GM23338 (cell line): ENCODE data around the gene KLHDC7B. TPM values are rescaled to one million over a fixed set of nuclear protein-coding genes. Genes with fewer than 3 reads are reported as not detected.

Experiments
- ATAC-seq: fragments of 200-7000 bp; cut with Tn5 transposase; 3 replicates; pipeline ENCODE4 v1.9.1; 2020
- DNase-seq: peaks from one replicate; pipeline ENCODE4 v3.0.0-alpha.2; 2015; ENCODE audit warnings: low spot score
- H2AFZ ChIP-seq: fragments of 200-600 bp; sonication (generic); 2 replicates; pipeline ENCODE4 v1.8.0; 2016; ENCODE audit warnings: antibody characterized with exemption, mild to moderate bottlenecking, moderate library complexity
- H3F3A ChIP-seq: fragments of 200-600 bp; sonication (generic); replicated peaks from 2 replicates; pipeline ENCODE4 v1.8.0; 2017; ENCODE audit warnings: antibody characterized with exemption, mixed run types, low read depth
- H3K27ac ChIP-seq: fragments of 200-600 bp; sonication (generic); 2 replicates; pipeline ENCODE4 v1.6.1; 2016; ENCODE audit warnings: low read depth
- H3K27me3 ChIP-seq: fragments of 200-600 bp; sonication (generic); 2 replicates; pipeline ENCODE4 v1.8.0; 2016; ENCODE audit warnings: mild to moderate bottlenecking, mixed run types, moderate library complexity; ENCODE audit not compliant: insufficient read depth
- H3K36me3 ChIP-seq: fragments of 200-600 bp; sonication (generic); 2 replicates; pipeline ENCODE4 v1.8.0; 2016; ENCODE audit warnings: mild to moderate bottlenecking; ENCODE audit not compliant: insufficient read depth
- H3K4me1 ChIP-seq: fragments of 200-600 bp; sonication (generic); 2 replicates; pipeline ENCODE4 v1.8.0; 2016; ENCODE audit warnings: mild to moderate bottlenecking, moderate library complexity; ENCODE audit not compliant: insufficient read depth
- H3K4me2 ChIP-seq: fragments of 200-600 bp; sonication (generic); 2 replicates; pipeline ENCODE4 v1.7.1; 2017; ENCODE audit warnings: mixed run types
- H3K4me3 ChIP-seq: fragments of 200-600 bp; sonication (generic); 2 replicates; pipeline ENCODE4 v1.6.1; 2016; ENCODE audit warnings: mixed run types
- H3K79me2 ChIP-seq: fragments of 200-600 bp; sonication (generic); replicated peaks from 2 replicates; pipeline ENCODE4 v1.8.0; 2017; ENCODE audit warnings: mild to moderate bottlenecking; ENCODE audit not compliant: insufficient read depth
- H3K9me2 ChIP-seq: fragments of 200-600 bp; sonication (generic); 2 replicates; pipeline ENCODE4 v1.8.0; 2017; ENCODE audit not compliant: insufficient read depth
- H4K20me1 ChIP-seq: fragments of 200-600 bp; sonication (generic); replicated peaks from 2 replicates; pipeline ENCODE4 v1.8.0; 2017; ENCODE audit warnings: mild to moderate bottlenecking; ENCODE audit not compliant: insufficient read depth
- H3K27ac Mint-ChIP-seq: 2 replicates; pipeline ENCODE4 v1.8.0; 2020; ENCODE audit warnings: inconsistent platforms, mild to moderate bottlenecking, moderate library complexity, mixed read lengths
- H3K27me3 Mint-ChIP-seq: 3 replicates; pipeline ENCODE4 v1.8.0; 2022; ENCODE audit warnings: low read depth, mild to moderate bottlenecking, moderate library complexity, mixed read lengths, inconsistent platforms; ENCODE audit not compliant: insufficient read depth, poor library complexity
- H3K36me3 Mint-ChIP-seq: 3 replicates; pipeline ENCODE4 v1.8.0; 2021; ENCODE audit warnings: low read depth, mild to moderate bottlenecking, inconsistent platforms, moderate library complexity, mixed read lengths
- H3K4me1 Mint-ChIP-seq: 3 replicates; pipeline ENCODE4 v1.8.0; 2020; ENCODE audit warnings: mild to moderate bottlenecking, inconsistent platforms, mixed read lengths
- H3K4me3 Mint-ChIP-seq: 3 replicates; pipeline ENCODE4 v1.8.0; 2021; ENCODE audit warnings: moderate library complexity, mild to moderate bottlenecking, inconsistent platforms, mixed read lengths
- H3K9me3 Mint-ChIP-seq: 3 replicates; pipeline ENCODE4 v1.8.0; 2020; ENCODE audit warnings: moderate library complexity, mild to moderate bottlenecking, inconsistent platforms, mixed read lengths
- CREB1 ChIP-seq: fragments of 250-450 bp; sonication (Bioruptor Pico); IDR thresholded peaks from 2 replicates; pipeline ENCODE4 v1.5.0; 2020; ENCODE audit warnings: low read depth, mild to moderate bottlenecking, moderate library complexity
- EZH2 ChIP-seq: fragments of 200-600 bp; sonication (generic); IDR thresholded peaks from one replicate; pipeline ENCODE4 v1.8.0; 2017; ENCODE audit warnings: antibody characterized with exemption, mild to moderate bottlenecking, low read depth; ENCODE audit not compliant: unreplicated experiment
- EZH2phosphoT487 ChIP-seq: fragments of 200-600 bp; sonication (generic); IDR thresholded peaks from one replicate; pipeline ENCODE4 v1.8.1; 2018; ENCODE audit warnings: antibody characterized with exemption; ENCODE audit not compliant: unreplicated experiment
- JUNB ChIP-seq: IDR thresholded peaks from one replicate; pipeline ENCODE4 v1.6.1; 2016; ENCODE audit warnings: antibody characterized with exemption; ENCODE audit not compliant: unreplicated experiment
- NANOG ChIP-seq: IDR thresholded peaks from 2 replicates; pipeline ENCODE4 v1.6.1; 2016; ENCODE audit warnings: antibody characterized with exemption, borderline replicate concordance
- STAT1 ChIP-seq: IDR thresholded peaks from one replicate; pipeline ENCODE4 v1.6.1; 2016; ENCODE audit warnings: antibody characterized with exemption; ENCODE audit not compliant: unreplicated experiment
- ZNF114 ChIP-seq: fragments of 250-450 bp; sonication (Bioruptor Pico); IDR thresholded peaks from 2 replicates; pipeline ENCODE4 v1.5.0; 2020; ENCODE audit warnings: mild to moderate bottlenecking, moderate library complexity
- ZNF331 ChIP-seq: fragments of 250-450 bp; sonication (Bioruptor Pico); IDR thresholded peaks from 2 replicates; pipeline ENCODE4 v1.5.0; 2020; ENCODE audit warnings: low read depth, mild to moderate bottlenecking, moderate library complexity
- polyA plus RNA-seq: library from polyadenylated mRNA; unstranded; fragments of >200 nt; fragmentation: Nextera tagmentation; extraction: Ambion mirVana; gene quantifications from 2 replicates; pipeline ENCODE4 v1.2.1, GENCODE V29; 2016
- total RNA-seq: library from RNA; depleted of rRNA; stranded (reverse); fragments of >200 nt; shearing (Covaris generic); gene quantifications from 2 replicates; pipeline ENCODE4 v1.2.3, GENCODE V29; 2014
- TF ChIP-seq, protein P1 (sequence below): IDR thresholded peaks from one replicate; pipeline ENCODE4 v1.6.1; 2018; ENCODE audit warnings: antibody characterized with exemption; ENCODE audit not compliant: unreplicated experiment
- TF ChIP-seq, protein P2 (sequence below), 2 experiments: fragments of 200-600 bp in 1 of 2; sonication (generic) in 1 of 2; conservative IDR thresholded peaks; 2 replicates each; pipeline versions ENCODE4 v1.5.1 to v1.6.1; 2016 to 2017; ENCODE audit warnings: antibody characterized with exemption in 2 of 2, low read depth in 2 of 2, mild to moderate bottlenecking in 2 of 2, moderate library complexity in 1 of 2
- TF ChIP-seq, protein P3 (sequence below): IDR thresholded peaks from 2 replicates; pipeline ENCODE4 v1.6.1; 2016; ENCODE audit warnings: antibody characterized with exemption

KLHDC7B gene
- total and polyA plus RNA-seq, 2 experiments from 2014 or later = not detected

DNA sequence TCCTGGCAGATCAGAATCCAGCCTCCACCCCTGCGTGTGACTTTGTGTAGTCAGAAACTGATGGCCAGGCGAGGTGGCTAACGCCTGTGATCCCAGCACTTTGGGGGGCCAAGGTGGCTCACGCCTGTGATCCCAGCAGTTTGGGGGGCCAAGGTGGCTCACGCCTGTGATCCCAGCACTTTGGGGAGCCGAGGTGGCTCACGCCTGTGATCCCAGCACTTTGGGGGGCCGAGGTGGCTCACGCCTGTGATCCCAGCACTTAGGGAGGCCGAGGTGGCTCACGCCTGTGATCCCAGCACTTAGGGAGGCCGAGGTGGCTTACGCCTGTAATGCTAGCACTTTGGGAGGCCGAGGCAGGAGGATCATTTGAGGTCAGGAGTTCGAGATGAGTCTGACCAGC lies 32.5 kb upstream of the KLHDC7B start:
- no peak overlapping the region for H3K4me3 ChIP-seq
- H3K27ac ChIP-seq = no peak overlapping the region
- H3K36me3 ChIP-seq = no peaks in the 10 kb centered on the region
- H3K27me3 Mint-ChIP-seq = peaks cover 4% of the 10 kb centered on the region
- H2AFZ ChIP-seq = no peak overlapping the region
- H3K79me2 ChIP-seq = peaks cover 66% of the 10 kb centered on the region
- H3K36me3 Mint-ChIP-seq = peaks cover 2% of the 10 kb centered on the region; the same call in 2 of the 3 replicates
- H4K20me1 ChIP-seq = peaks cover 36% of the 10 kb centered on the region
- 0 out of 2 replicates have a peak, but pooled peaks cover 6% of the 10 kb centered on the region for H3F3A ChIP-seq
- H3K9me3 Mint-ChIP-seq = no peaks in the 10 kb centered on the region; the same call in 2 of the 3 replicates
- no peaks in the 10 kb centered on the region for H3K9me2 ChIP-seq
- no peaks in the 10 kb centered on the region for H3K27me3 ChIP-seq
- DNase-seq (no peak), ATAC-seq (no peak)
- H3K4me1 Mint-ChIP-seq = peaks cover 10% of the 10 kb centered on the region
- H3K27ac Mint-ChIP-seq = no peak overlapping the region
- H3K4me2 ChIP-seq = no peak overlapping the region
- H3K4me3 Mint-ChIP-seq = no peak overlapping the region
- TF ChIP-seq, protein P1, sequence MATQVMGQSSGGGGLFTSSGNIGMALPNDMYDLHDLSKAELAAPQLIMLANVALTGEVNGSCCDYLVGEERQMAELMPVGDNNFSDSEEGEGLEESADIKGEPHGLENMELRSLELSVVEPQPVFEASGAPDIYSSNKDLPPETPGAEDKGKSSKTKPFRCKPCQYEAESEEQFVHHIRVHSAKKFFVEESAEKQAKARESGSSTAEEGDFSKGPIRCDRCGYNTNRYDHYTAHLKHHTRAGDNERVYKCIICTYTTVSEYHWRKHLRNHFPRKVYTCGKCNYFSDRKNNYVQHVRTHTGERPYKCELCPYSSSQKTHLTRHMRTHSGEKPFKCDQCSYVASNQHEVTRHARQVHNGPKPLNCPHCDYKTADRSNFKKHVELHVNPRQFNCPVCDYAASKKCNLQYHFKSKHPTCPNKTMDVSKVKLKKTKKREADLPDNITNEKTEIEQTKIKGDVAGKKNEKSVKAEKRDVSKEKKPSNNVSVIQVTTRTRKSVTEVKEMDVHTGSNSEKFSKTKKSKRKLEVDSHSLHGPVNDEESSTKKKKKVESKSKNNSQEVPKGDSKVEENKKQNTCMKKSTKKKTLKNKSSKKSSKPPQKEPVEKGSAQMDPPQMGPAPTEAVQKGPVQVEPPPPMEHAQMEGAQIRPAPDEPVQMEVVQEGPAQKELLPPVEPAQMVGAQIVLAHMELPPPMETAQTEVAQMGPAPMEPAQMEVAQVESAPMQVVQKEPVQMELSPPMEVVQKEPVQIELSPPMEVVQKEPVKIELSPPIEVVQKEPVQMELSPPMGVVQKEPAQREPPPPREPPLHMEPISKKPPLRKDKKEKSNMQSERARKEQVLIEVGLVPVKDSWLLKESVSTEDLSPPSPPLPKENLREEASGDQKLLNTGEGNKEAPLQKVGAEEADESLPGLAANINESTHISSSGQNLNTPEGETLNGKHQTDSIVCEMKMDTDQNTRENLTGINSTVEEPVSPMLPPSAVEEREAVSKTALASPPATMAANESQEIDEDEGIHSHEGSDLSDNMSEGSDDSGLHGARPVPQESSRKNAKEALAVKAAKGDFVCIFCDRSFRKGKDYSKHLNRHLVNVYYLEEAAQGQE = no peak
- no peak for TF ChIP-seq CREB1
- TF ChIP-seq STAT1 = no peak
- TF ChIP-seq EZH2phosphoT487 = no peak
- TF ChIP-seq, protein P2, sequence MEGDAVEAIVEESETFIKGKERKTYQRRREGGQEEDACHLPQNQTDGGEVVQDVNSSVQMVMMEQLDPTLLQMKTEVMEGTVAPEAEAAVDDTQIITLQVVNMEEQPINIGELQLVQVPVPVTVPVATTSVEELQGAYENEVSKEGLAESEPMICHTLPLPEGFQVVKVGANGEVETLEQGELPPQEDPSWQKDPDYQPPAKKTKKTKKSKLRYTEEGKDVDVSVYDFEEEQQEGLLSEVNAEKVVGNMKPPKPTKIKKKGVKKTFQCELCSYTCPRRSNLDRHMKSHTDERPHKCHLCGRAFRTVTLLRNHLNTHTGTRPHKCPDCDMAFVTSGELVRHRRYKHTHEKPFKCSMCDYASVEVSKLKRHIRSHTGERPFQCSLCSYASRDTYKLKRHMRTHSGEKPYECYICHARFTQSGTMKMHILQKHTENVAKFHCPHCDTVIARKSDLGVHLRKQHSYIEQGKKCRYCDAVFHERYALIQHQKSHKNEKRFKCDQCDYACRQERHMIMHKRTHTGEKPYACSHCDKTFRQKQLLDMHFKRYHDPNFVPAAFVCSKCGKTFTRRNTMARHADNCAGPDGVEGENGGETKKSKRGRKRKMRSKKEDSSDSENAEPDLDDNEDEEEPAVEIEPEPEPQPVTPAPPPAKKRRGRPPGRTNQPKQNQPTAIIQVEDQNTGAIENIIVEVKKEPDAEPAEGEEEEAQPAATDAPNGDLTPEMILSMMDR (conservative IDR thresholded peaks at IDR 0.05; ENCODE audit: low read depth in 2 of 2) = no peak
- no peak for TF ChIP-seq JUNB
- no peak for TF ChIP-seq NANOG
- TF ChIP-seq, protein P3, sequence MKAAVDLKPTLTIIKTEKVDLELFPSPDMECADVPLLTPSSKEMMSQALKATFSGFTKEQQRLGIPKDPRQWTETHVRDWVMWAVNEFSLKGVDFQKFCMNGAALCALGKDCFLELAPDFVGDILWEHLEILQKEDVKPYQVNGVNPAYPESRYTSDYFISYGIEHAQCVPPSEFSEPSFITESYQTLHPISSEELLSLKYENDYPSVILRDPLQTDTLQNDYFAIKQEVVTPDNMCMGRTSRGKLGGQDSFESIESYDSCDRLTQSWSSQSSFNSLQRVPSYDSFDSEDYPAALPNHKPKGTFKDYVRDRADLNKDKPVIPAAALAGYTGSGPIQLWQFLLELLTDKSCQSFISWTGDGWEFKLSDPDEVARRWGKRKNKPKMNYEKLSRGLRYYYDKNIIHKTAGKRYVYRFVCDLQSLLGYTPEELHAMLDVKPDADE = no peak
- peaks cover 7% of the 10 kb centered on the region for H3K4me1 ChIP-seq

DNA sequence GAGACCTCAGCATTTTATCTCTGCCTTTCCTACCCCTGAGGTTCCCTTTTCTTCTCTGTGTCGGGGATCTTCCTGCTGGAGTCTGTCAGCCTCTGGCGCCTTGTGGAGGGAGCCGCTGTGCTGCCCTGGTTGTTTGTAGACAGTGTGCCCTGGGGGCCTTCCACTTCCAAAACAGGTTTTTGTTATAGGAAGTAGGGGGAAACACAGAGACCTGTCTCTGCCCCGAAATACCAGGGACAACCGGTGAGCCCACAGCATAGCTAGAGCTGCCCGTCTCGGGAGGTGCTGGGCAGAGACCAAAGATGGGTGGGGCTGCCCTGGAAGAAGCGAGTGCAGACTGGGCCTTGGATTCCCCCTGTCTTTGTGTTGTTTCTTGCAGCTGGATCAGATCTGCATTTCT lies 29.6 kb upstream of the KLHDC7B start:
- Histone ChIP-seq H2AFZ (no peak overlapping the region), H3K79me2 (peaks cover 38% of the 10 kb centered on the region), H3F3A (no peaks in the 10 kb centered on the region), H3K4me2 (no peak overlapping the region), H3K27me3 (no peaks in the 10 kb centered on the region), H3K27ac (no peak overlapping the region), H3K36me3 (no peaks in the 10 kb centered on the region; the same call in 1 of the 2 replicates), H3K4me3 (no peak overlapping the region), H3K9me2 (no peaks in the 10 kb centered on the region), H3K4me1 (no peaks in the 10 kb centered on the region), H4K20me1 (peaks cover 17% of the 10 kb centered on the region; the same call in 1 of the 2 replicates)
- H3K4me1 Mint-ChIP-seq = no peaks in the 10 kb centered on the region; the same call in 2 of the 3 replicates
- DNase-seq (no peak), ATAC-seq (no peak)
- TF ChIP-seq EZH2phosphoT487 (no peak), STAT1 (no peak), ZNF114 (CRISPR knock-in tag) (no peak), EZH2 (no peak), CREB1 (no peak), ZNF331 (CRISPR knock-in tag) (no peak), NANOG (no peak), JUNB (no peak)
- TF ChIP-seq, protein P3 = no peak
- TF ChIP-seq, protein P1 = no peak
- H3K36me3 Mint-ChIP-seq = peaks cover 13% of the 10 kb centered on the region
- no peak overlapping the region for H3K27ac Mint-ChIP-seq
- no peak overlapping the region for H3K4me3 Mint-ChIP-seq
- H3K9me3 Mint-ChIP-seq = no peaks in the 10 kb centered on the region; the same call in 2 of the 3 replicates
- peaks cover 8% of the 10 kb centered on the region for H3K27me3 Mint-ChIP-seq
